ENCODE measurements around the gene SLC4A2. TPM values are rescaled to one million over a fixed set of nuclear protein-coding genes. Genes with fewer than 3 reads are reported as not detected.
"Not testable (repeated sequence)": the region's sequence is repeated elsewhere in the genome, so short reads cannot be mapped to it uniquely, and the experiment has no call there.

SLC4A2 gene
- 92.4 and 137 TPM in 2 replicates for total RNA-seq

GRCh38 chr7:151059367-151060112, at the start of gene SLC4A2:
SLC4A2 (plus strand) TSS chr7:151059589; CDS start chr7:151061988, 2,399 bp downstream.
- no peak for DNase-seq (ENCODE audit: low read depth)

GRCh38 chr7:151010037-151010306, 49.4 kb upstream of the SLC4A2 start:
- no peak for DNase-seq (ENCODE audit: low read depth)

- no peak for DNase-seq (ENCODE audit: low read depth)
Observed at GRCh38 chr7:151010307-151011096, 48.9 kb upstream of the SLC4A2 start.

- no peak for DNase-seq (ENCODE audit: low read depth)
Observed at GRCh38 chr7:151011097-151011409, 48.3 kb upstream of the SLC4A2 start.

- DNase-seq (ENCODE audit: low read depth): not testable (repeated sequence)
Observed at GRCh38 chr7:151011616-151012015, 47.8 kb upstream of the SLC4A2 start.

GRCh38 chr7:151012031-151012692, 47.2 kb upstream of the SLC4A2 start:
- no peak for DNase-seq (ENCODE audit: low read depth)

GRCh38 chr7:151012911-151013347, 46.5 kb upstream of the SLC4A2 start:
- no peak for DNase-seq (ENCODE audit: low read depth)

- DNase-seq (ENCODE audit: low read depth): no peak
Observed at GRCh38 chr7:151013356-151013732, 46.0 kb upstream of the SLC4A2 start.

- peak; percentile 17 for DNase-seq (ENCODE audit: low read depth)
Observed at GRCh38 chr7:151013733-151014497, 45.5 kb upstream of the SLC4A2 start.

- DNase-seq (ENCODE audit: low read depth): no peak
Observed at GRCh38 chr7:151014950-151015349, 44.4 kb upstream of the SLC4A2 start.

GRCh38 chr7:151015967-151016366, 43.4 kb upstream of the SLC4A2 start:
- DNase-seq (ENCODE audit: low read depth): no peak

GRCh38 chr7:151016505-151016904, 42.9 kb upstream of the SLC4A2 start:
- no peak for DNase-seq (ENCODE audit: low read depth)

GRCh38 chr7:151016942-151017341, 42.4 kb upstream of the SLC4A2 start:
- DNase-seq (ENCODE audit: low read depth): no peak

GRCh38 chr7:151017370-151017952, 41.9 kb upstream of the SLC4A2 start:
- DNase-seq (ENCODE audit: low read depth): no peak

GRCh38 chr7:151017953-151018420, 41.4 kb upstream of the SLC4A2 start:
- DNase-seq (ENCODE audit: low read depth): no peak

- no peak for DNase-seq (ENCODE audit: low read depth)
Observed at GRCh38 chr7:151018421-151019129, 40.8 kb upstream of the SLC4A2 start.

- DNase-seq (ENCODE audit: low read depth): no peak
Observed at GRCh38 chr7:151019130-151019447, 40.3 kb upstream of the SLC4A2 start.

GRCh38 chr7:151020231-151020630, 39.2 kb upstream of the SLC4A2 start:
- DNase-seq (ENCODE audit: low read depth): no peak

GRCh38 chr7:151023232-151023631, 36.2 kb upstream of the SLC4A2 start:
- no peak for DNase-seq (ENCODE audit: low read depth)

- peak; percentile 27 for DNase-seq (ENCODE audit: low read depth)
Observed at GRCh38 chr7:151024435-151025056, 34.8 kb upstream of the SLC4A2 start, which contains the start of gene ATG9B. ATG9B (minus strand) TSS chr7:151024494; CDS start chr7:151024423, 71 bp downstream.

Measured in renal cortical epithelial cell (primary cell).